ENCODE results near the gene CCSER1.

DNA sequence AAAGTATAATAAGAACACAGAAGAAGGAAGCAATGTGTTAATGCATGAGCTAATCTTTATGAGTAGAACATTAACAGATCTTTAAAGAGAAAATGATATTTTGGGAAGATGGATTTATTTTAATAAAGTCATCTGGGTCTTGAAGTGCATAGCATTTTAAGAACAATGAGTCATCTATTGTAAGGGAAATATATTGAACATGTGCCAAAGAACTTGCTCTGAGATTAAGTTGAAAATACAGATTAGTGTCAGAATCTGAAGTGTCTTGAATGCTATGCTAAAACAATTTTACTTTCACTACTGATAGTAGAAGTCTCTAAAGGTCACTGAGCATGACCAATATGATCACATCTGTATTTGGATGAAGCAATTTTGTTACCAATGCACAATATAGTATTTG lies 1399.9 kb downstream of the CCSER1 start:
- TF ChIP-seq, protein P1, sequence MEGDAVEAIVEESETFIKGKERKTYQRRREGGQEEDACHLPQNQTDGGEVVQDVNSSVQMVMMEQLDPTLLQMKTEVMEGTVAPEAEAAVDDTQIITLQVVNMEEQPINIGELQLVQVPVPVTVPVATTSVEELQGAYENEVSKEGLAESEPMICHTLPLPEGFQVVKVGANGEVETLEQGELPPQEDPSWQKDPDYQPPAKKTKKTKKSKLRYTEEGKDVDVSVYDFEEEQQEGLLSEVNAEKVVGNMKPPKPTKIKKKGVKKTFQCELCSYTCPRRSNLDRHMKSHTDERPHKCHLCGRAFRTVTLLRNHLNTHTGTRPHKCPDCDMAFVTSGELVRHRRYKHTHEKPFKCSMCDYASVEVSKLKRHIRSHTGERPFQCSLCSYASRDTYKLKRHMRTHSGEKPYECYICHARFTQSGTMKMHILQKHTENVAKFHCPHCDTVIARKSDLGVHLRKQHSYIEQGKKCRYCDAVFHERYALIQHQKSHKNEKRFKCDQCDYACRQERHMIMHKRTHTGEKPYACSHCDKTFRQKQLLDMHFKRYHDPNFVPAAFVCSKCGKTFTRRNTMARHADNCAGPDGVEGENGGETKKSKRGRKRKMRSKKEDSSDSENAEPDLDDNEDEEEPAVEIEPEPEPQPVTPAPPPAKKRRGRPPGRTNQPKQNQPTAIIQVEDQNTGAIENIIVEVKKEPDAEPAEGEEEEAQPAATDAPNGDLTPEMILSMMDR (IDR thresholded peaks at IDR 0.05; ENCODE audit: low read length), result no peak
- TF ChIP-seq EZH2 (IDR thresholded peaks at IDR 0.05; ENCODE audit: borderline replicate concordance, low read length), result no peak

Data from OCI-LY1 (cell line).